Dendritic cell treated with granulocyte-macrophage colony-stimulating factor and Interleukin-4, amounts not matched to agents 40 ng/mL and 50 ng/mL, for 4 days (primary cell): ENCODE results near the gene MTMR12.

Source experiments
- H3K27ac Mint-ChIP-seq: one replicate; pipeline ENCODE4 v1.8.0; 2022; ENCODE audit warnings: mild to moderate bottlenecking, mixed read lengths
- H3K27me3 Mint-ChIP-seq: one replicate; pipeline ENCODE4 v1.8.0; 2022; ENCODE audit warnings: mild to moderate bottlenecking, mixed read lengths
- H3K36me3 Mint-ChIP-seq: one replicate; pipeline ENCODE4 v1.8.0; 2022; ENCODE audit warnings: low read depth, mixed read lengths
- H3K4me1 Mint-ChIP-seq: one replicate; pipeline ENCODE4 v1.8.0; 2022; ENCODE audit warnings: low read depth, mixed read lengths
- H3K4me3 Mint-ChIP-seq: one replicate; pipeline ENCODE4 v1.8.0; 2022; ENCODE audit warnings: mild to moderate bottlenecking, moderate library complexity, mixed read lengths
- H3K9me3 Mint-ChIP-seq: one replicate; pipeline ENCODE4 v1.8.0; 2022; ENCODE audit warnings: mixed read lengths
- intact Hi-C: fragments of 100-400 bp; cut with micrococcal nuclease; formaldehyde crosslinking; loops from one replicate; pipeline ENCODE4 v1.15.0; 2022

MTMR12 gene

DNA sequence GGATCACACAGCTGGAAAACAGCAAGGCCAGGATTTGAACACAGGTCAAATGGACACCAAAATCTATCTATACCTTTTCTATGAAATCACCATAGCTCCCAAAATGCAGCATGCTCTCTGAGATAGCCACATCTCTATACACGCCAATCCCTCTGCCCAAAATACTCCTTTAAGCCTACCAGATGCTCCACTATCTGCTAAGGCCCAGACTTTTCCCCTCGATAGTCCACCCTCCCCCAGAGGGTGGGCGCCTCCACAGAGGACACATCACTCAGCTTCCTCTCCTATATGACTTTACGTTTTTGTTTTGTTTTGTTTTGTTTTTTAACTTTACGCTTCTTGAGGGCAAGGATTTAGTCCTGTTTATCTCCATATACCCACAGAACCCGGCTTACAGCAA lies 46.8 kb downstream of the MTMR12 start:
- no peak overlapping the region for H3K4me3 Mint-ChIP-seq
- H3K27ac Mint-ChIP-seq = no peak overlapping the region
- peaks cover 92% of the 10 kb centered on the region for H3K36me3 Mint-ChIP-seq
- H3K27me3 Mint-ChIP-seq = no peaks in the 10 kb centered on the region
- no peaks in the 10 kb centered on the region for H3K9me3 Mint-ChIP-seq
- intact Hi-C loops = no loop called here
- peaks cover 13% of the 10 kb centered on the region for H3K4me1 Mint-ChIP-seq

DNA sequence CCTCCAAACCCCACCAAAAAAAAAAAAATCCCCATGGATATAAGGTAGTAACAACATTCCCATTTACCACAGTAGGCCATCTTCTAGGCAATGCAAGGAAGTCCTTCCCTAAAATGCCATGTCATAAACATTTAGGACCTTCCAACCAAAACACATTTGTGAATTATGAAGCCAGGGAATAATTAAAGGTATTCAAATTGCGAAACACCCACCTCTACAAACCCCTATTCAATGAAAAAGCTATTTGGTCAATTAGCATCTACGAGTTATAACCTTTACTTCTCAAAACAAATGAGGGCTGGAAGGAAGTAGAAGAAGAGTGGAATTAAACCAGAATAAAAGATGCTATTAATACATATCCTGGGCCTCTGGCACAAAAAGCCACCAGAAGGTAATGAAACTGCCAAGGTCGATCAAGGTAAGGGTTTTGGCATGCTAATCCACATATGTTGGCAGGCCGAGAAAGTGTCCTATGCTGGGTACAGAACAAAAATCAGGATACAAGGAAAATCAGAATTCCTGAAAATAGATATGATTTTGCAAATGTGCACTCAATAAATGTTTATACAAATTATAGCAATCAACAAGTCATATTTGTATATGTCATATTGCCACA lies 47.7 kb downstream of the MTMR12 start:
- H3K4me3 Mint-ChIP-seq = no peak overlapping the region
- H3K9me3 Mint-ChIP-seq = no peaks in the 10 kb centered on the region
- H3K4me1 Mint-ChIP-seq = peaks cover 9% of the 10 kb centered on the region
- no peaks in the 10 kb centered on the region for H3K27me3 Mint-ChIP-seq
- intact Hi-C loops = no loop called here
- H3K36me3 Mint-ChIP-seq = peaks cover 92% of the 10 kb centered on the region
- no peak overlapping the region for H3K27ac Mint-ChIP-seq

DNA sequence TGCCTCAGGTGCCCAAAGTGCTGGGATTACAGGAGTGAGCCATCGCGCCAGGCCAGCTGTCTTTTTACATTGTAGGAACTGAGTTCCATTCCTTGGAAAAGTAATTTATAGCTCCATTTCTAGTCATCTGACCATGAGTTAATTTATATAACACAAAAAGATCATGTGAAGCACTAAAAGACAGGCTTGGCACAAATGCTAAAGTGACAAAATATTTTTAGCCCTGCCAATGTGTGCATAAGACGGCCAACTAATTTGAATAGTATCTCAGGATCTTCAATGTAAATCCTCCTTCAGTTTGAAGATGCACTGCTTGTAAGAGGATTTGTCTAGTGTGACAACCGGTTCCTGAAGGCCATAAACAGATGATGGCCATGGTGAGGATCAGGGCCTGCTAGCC lies 49.1 kb downstream of the MTMR12 start:
- intact Hi-C loops = no loop called here
- H3K36me3 Mint-ChIP-seq = peaks cover 96% of the 10 kb centered on the region
- no peaks in the 10 kb centered on the region for H3K9me3 Mint-ChIP-seq

DNA sequence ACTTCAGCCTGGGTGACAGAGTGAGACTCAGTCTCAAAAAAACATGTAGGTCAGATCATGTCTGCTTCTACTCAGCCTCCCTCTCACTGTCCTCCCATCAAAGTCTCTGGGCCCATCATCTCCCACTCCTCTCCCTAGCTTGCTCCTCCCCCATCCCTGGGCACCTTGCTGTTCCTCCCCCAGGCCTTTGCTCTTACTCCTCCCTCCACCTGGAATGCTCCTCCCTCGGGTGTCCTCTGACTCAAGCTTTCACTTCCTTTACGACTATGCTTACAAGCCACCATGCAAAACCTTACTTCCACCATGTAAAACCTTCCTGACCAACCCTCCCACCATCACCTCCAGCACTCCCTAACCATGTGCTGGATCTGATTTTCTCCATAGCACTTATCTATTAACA lies 51.5 kb downstream of the MTMR12 start:
- Mint-ChIP-seq H3K27me3 (no peaks in the 10 kb centered on the region), H3K4me1 (peaks cover 9% of the 10 kb centered on the region), H3K4me3 (no peak overlapping the region), H3K9me3 (no peaks in the 10 kb centered on the region), H3K36me3 (peaks cover 96% of the 10 kb centered on the region), H3K27ac (peak overlapping the region; percentile 4)
- intact Hi-C loops = no loop called here

More for the DNA sequence above, 49.1 kb downstream of the MTMR12 start:
- Mint-ChIP-seq H3K27me3 (no peaks in the 10 kb centered on the region), H3K4me1 (peaks cover 9% of the 10 kb centered on the region), H3K27ac (no peak overlapping the region), H3K4me3 (no peak overlapping the region)

DNA sequence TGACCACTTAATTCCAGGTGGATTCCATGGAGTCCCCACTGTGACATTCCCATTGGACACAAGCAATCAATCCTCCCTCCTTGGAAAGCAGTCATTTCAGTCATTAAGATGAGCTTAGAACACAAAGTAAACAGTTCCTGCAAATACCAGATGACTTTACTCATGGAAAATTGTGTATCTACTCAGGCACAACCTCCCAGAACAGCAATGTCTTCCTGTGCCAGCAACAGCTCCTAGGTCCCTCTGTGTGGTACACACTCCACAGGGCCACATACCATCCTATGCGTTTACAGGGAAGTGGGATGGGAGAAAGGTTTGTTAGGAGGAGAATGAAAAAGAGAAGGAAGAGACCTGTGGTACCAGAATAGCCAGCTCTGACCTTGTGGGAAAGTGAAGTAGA lies 53.7 kb downstream of the MTMR12 start:
- H3K4me3 Mint-ChIP-seq = no peak overlapping the region
- intact Hi-C loops = no loop called here
- H3K9me3 Mint-ChIP-seq = no peaks in the 10 kb centered on the region
- H3K27me3 Mint-ChIP-seq = no peaks in the 10 kb centered on the region
- H3K4me1 Mint-ChIP-seq = peaks cover 9% of the 10 kb centered on the region
- H3K27ac Mint-ChIP-seq = no peak overlapping the region
- H3K36me3 Mint-ChIP-seq = peaks cover 95% of the 10 kb centered on the region

DNA sequence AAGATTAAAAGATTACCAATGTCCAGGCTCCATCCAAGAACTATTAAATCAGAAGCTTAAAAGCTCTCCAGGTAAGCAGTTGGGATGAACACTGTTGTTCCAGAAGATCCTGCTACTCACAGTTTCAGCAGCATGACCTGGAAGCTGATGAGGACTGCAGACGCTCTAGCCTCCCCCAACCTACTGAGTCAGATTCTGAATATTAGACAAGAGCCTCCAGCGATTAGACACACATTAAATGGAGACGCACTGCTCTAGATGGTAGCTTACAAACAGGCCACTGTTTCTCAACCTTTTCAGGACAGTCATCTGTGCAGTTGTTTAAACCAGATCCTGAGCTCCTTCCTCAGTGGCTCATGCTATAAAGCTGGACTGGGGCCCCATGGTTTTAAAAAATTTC lies 54.3 kb downstream of the MTMR12 start:
- intact Hi-C loops = no loop called here
- Mint-ChIP-seq H3K9me3 (no peaks in the 10 kb centered on the region), H3K36me3 (peaks cover 98% of the 10 kb centered on the region), H3K27me3 (no peaks in the 10 kb centered on the region), H3K4me1 (peaks cover 9% of the 10 kb centered on the region), H3K4me3 (no peak overlapping the region), H3K27ac (no peak overlapping the region)

DNA sequence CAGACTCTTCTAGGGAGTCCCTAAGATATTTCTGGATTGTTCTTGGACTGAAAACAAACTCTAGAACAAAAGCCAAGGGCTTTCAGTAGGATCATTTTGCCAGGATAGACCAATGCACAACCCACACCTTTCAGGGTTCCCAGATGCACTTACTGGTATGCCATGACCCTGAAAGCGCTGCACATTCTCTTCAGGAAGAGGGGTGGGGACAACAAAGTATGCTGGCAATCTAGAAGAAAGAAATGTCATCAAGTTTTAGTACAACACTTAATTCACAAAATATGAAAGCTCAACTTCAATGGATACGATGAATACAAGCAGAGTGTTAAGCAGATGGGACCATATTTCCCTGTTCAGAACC lies 57.2 kb downstream of the MTMR12 start:
- no peaks in the 10 kb centered on the region for H3K4me1 Mint-ChIP-seq
- H3K36me3 Mint-ChIP-seq = peaks cover 98% of the 10 kb centered on the region
- intact Hi-C loops = no loop called here
- H3K27ac Mint-ChIP-seq = no peak overlapping the region
- H3K27me3 Mint-ChIP-seq = no peaks in the 10 kb centered on the region
- no peaks in the 10 kb centered on the region for H3K9me3 Mint-ChIP-seq
- H3K4me3 Mint-ChIP-seq = no peak overlapping the region

DNA sequence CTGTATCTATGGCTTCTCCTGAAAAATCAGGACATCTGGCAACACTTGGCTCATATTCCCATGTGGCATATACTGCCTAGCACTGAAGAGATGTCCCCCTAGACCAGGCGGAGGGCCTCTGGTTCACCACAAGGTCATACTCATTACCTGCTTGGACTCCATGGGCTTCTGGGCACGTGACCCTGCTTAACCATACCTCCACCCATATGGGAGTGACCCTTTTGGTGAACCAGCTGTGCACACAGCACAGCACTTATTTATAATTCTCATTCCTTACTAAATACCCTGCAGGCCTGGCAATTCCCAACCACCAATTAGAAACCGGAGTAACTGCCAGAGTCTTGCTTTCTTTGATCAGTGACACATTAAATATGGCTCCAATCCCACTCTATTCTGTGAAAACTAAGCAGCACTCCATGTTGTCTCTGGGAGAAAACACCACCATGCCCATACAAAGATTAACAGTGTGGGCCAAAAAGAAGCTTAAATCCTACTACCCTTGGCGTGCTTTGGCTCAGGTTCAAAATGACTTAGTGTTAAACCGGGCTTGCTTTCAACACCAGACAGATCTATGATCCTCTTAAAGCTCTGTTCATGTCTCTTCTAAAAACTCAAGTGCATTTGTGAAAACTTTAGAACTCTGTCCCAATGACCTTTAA lies 57.7 kb downstream of the MTMR12 start:
- no peak overlapping the region for H3K4me3 Mint-ChIP-seq
- H3K27ac Mint-ChIP-seq = no peak overlapping the region
- no peaks in the 10 kb centered on the region for H3K9me3 Mint-ChIP-seq
- H3K27me3 Mint-ChIP-seq = no peaks in the 10 kb centered on the region
- intact Hi-C loops = no loop called here
- H3K4me1 Mint-ChIP-seq = no peaks in the 10 kb centered on the region
- H3K36me3 Mint-ChIP-seq = peaks cover 98% of the 10 kb centered on the region

DNA sequence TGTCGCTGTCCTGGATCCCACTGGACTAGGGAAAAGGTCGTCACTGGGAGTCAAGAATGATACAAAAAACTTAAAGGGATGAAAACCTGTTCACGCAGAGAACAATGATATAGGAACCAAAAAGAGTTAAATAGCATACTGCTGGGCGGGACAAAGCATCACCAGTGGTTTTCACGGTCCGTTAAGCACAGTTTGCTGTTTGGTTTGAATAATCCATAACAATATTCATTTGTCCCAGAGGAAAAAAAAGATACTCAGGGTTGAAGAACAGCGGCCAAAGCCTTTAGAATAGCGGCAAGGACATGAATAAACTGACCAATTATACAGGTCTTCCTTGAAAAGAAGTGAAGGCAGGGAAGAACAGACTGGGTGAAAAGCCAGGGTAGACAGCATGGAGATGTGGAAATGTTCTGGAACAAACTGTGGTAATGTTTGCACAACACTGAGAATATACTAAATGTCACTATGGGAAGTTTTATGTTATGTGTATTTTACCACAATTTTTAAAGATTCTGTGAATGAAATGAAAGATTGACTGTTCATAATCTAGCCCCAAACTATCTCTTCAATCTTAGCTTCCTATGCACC lies 60.8 kb downstream of the MTMR12 start:
- Mint-ChIP-seq H3K9me3 (no peaks in the 10 kb centered on the region), H3K4me3 (no peak overlapping the region), H3K27ac (no peak overlapping the region), H3K4me1 (no peaks in the 10 kb centered on the region), H3K27me3 (no peaks in the 10 kb centered on the region), H3K36me3 (peaks cover 97% of the 10 kb centered on the region)
- intact Hi-C loops = no loop called here

DNA sequence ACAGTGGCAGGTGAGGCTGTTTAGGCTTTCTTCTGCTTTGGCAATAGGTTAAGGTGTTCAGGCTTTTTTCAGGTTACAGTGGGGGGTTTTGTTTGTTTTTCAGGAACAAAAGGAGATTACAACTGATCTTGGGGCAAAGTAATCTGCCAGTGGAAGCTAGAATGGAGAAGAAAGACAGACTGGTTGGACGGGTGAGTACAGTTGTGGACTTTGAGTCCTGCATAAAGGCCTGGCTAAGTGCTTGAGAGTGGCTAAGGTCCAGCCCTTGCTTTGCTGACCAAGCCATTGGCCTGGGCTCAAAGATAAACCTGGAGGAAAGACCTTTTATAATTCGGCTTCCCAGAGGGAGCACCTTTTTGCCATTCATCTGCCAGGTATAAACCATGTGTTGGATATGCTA lies 63.1 kb downstream of the MTMR12 start:
- Mint-ChIP-seq H3K9me3 (no peaks in the 10 kb centered on the region), H3K36me3 (peaks cover 96% of the 10 kb centered on the region), H3K4me1 (no peaks in the 10 kb centered on the region), H3K4me3 (no peak overlapping the region), H3K27ac (no peak overlapping the region), H3K27me3 (no peaks in the 10 kb centered on the region)
- intact Hi-C loops = no loop called here

DNA sequence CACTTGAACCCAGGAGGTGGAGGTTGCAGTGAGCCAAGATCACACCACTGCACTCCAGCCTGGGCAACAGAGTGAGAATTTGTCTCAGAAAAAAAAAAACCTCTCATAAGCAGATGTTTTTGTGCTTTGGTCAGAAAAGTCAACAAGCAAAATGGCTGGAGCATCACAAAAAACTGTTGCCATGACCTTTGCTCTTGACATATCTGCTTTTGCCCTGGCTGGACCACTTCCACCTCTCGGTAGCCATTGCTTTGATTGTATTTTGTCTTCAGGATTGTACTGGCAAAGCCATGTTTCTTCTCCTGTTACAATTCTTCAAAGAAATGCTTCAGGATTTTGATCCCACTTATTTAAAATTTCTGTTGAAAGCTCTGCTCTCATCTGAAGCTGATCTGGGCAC lies 67.0 kb downstream of the MTMR12 start:
- Mint-ChIP-seq H3K36me3 (peaks cover 94% of the 10 kb centered on the region), H3K27ac (no peak overlapping the region), H3K27me3 (no peaks in the 10 kb centered on the region), H3K9me3 (no peaks in the 10 kb centered on the region), H3K4me1 (no peaks in the 10 kb centered on the region), H3K4me3 (no peak overlapping the region)
- intact Hi-C loops = no loop called here

DNA sequence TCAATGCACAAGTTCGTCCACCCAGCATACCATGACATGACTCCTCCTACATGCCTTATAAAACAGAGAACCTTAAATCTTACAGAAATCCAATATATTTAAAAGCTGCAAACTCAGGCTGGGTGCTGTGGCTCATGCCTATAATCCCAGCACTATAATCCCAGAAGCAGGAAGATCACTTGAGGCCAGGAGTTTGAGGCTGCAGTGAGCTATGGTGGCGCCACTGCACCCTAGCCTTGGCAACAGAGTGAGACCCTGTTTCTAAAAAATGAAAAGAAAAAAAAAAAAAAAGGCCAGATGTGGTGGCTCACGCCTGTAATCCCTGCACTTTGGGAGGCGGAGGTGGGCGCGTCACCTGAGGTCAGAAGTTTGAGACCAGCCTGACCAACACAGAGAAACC lies 68.7 kb downstream of the MTMR12 start:
- intact Hi-C loops = no loop called here
- peaks cover 94% of the 10 kb centered on the region for H3K36me3 Mint-ChIP-seq
- H3K27ac Mint-ChIP-seq = no peak overlapping the region
- peaks cover 10% of the 10 kb centered on the region for H3K4me1 Mint-ChIP-seq
- H3K4me3 Mint-ChIP-seq = no peak overlapping the region
- H3K27me3 Mint-ChIP-seq = no peaks in the 10 kb centered on the region
- no peaks in the 10 kb centered on the region for H3K9me3 Mint-ChIP-seq

DNA sequence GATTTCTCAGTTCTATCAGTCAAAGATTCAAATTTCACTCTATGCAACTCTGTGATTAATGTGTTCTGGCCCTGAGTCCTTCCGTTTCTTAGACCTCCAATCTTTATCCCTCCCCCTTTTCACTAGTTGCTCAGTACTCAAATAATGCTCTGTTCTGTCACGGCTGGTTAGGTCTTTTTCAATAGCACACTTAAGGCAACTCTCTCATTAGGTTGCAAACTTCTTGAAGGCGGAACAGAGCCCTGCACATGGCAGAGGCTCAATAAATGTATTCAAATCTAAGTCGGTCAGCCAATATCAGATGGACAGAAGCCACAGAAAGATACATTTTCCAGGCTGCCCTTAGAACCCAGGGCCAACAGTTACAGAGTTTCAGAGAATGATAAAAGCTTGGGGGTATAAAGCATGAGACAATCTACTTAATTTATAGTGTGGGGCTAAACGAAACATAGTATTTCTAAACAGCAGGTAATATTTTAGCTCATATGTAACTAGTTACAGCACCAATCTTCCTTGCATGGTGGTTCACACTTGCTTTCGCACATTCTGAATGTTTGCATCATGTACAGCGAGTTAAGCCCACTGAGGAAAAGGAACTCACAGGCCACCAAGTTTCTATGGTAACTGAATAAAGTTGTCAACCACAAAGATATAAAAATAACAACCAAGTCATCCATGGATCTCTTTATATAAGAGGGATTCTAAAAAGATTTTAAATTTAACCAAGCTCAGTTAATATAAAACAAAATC lies 71.5 kb downstream of the MTMR12 start:
- peaks cover 13% of the 10 kb centered on the region for H3K4me1 Mint-ChIP-seq
- peaks cover 91% of the 10 kb centered on the region for H3K36me3 Mint-ChIP-seq
- H3K27me3 Mint-ChIP-seq = no peaks in the 10 kb centered on the region
- H3K27ac Mint-ChIP-seq = no peak overlapping the region
- no peaks in the 10 kb centered on the region for H3K9me3 Mint-ChIP-seq
- no peak overlapping the region for H3K4me3 Mint-ChIP-seq
- intact Hi-C loops = no loop called here

DNA sequence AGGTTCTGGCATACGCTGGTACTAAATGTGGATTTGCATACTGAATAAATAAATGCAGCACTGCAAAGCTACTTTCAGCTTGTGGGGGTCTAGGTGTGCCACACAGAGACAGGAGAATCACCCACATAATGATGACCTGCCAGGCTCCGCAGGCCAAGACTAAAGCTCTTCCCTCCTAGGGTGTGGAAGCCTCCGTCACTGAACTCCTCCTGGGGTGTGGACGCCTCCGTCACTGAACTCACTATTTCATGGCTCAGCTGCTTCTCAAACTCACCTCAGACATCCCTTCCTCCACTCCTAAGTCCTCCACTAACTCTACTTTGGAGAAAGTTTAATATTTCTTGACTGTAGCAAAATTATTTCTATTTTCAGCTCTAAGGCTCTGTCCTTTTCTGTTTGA lies 73.4 kb downstream of the MTMR12 start:
- H3K4me3 Mint-ChIP-seq = no peak overlapping the region
- peaks cover 96% of the 10 kb centered on the region for H3K36me3 Mint-ChIP-seq
- intact Hi-C loops = no loop called here
- peak overlapping the region; percentile 42 for H3K27ac Mint-ChIP-seq
- H3K27me3 Mint-ChIP-seq = no peaks in the 10 kb centered on the region
- peaks cover 25% of the 10 kb centered on the region for H3K4me1 Mint-ChIP-seq
- H3K9me3 Mint-ChIP-seq = no peaks in the 10 kb centered on the region
